ENCODE data around the gene PTPN13.

The PTPN13 gene

DNA sequence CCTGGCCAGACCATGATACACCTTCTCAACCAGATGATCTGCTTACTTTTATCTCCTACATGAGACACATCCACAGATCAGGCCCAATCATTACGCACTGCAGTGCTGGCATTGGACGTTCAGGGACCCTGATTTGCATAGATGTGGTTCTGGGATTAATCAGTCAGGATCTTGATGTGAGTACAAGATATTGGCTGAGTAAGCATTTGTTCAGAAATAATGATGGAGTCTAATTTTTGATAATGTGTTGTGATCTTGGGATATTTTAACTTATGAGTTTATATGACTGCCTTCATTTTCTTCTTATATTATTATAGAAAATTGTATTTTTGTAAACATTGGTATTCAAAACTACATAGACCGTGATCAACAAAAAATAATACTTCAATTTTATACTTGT lies 215.7 kb downstream of the PTPN13 start:
- no peaks in the 10 kb centered on the region for H3K4me1 ChIP-seq (ENCODE audit: low read depth, poor library complexity, severe bottlenecking)
- H3K4me3 ChIP-seq (IDR thresholded peaks at IDR 0.05; ENCODE audit: insufficient read depth, low read depth, low read length), result no peak overlapping the region
- H2AFZ ChIP-seq (ENCODE audit: low read depth), result no peak overlapping the region
- no peak overlapping the region for H3K4me2 ChIP-seq
- H3K27ac ChIP-seq, result no peak overlapping the region
- no peaks in the 10 kb centered on the region for H3K27me3 ChIP-seq (ENCODE audit: insufficient read depth, low read depth)
- H3K36me3 ChIP-seq (ENCODE audit: insufficient read depth), result peaks cover 3% of the 10 kb centered on the region; the same call in 1 of the 2 replicates
- no peaks in the 10 kb centered on the region for H4K20me1 ChIP-seq (ENCODE audit: insufficient read depth)
- H3K79me2 ChIP-seq (ENCODE audit: insufficient read depth, low read depth), result no peaks in the 10 kb centered on the region
- no peak for TF ChIP-seq CTCF (conservative IDR thresholded peaks at IDR 0.05; ENCODE audit: low read depth, low read length)
- no peak overlapping the region for H3K9ac ChIP-seq

- no peak overlapping the region for H3K4me3 ChIP-seq (IDR thresholded peaks at IDR 0.05; ENCODE audit: insufficient read depth, low read depth, low read length)
- H4K20me1 ChIP-seq (ENCODE audit: insufficient read depth), result no peaks in the 10 kb centered on the region
- H3K4me1 ChIP-seq (ENCODE audit: low read depth, poor library complexity, severe bottlenecking), result no peaks in the 10 kb centered on the region
- no peak overlapping the region for H2AFZ ChIP-seq (ENCODE audit: low read depth)
- no peaks in the 10 kb centered on the region for H3K79me2 ChIP-seq (ENCODE audit: insufficient read depth, low read depth)
- no peak for TF ChIP-seq CTCF (conservative IDR thresholded peaks at IDR 0.05; ENCODE audit: low read depth, low read length)
- no peak overlapping the region for H3K27ac ChIP-seq
- no peaks in the 10 kb centered on the region for H3K27me3 ChIP-seq (ENCODE audit: insufficient read depth, low read depth)
- H3K4me2 ChIP-seq, result no peak overlapping the region
- peaks cover 3% of the 10 kb centered on the region; the same call in 1 of the 2 replicates for H3K36me3 ChIP-seq (ENCODE audit: insufficient read depth)
- H3K9ac ChIP-seq, result no peak overlapping the region
These were observed 216.7 kb downstream of the PTPN13 start for GRCh38 chr4:86810847-86811246.

DNA sequence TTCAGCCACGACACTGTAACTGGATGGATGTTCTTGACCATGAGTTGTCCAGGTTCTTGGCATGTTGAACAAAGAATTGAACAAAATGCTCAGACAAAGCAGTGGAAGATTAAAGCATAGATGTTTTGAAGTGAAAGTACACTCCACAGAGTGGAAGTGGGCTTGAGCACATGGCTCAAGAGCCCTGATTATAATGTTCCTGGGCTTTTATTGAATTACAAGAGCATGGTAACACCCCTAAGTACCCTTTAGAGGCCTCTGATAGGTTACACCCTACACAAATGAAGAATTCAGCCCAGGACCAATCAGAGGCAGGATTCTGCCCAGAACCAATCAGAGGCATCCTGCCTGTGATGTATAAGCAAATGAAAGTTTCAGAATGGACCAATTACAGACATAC lies 221.5 kb downstream of the PTPN13 start:
- Histone ChIP-seq H3K27ac (no peak overlapping the region), H3K79me2 (ENCODE audit: insufficient read depth, low read depth) (no peaks in the 10 kb centered on the region), H3K4me2 (no peak overlapping the region), H3K9ac (no peak overlapping the region), H3K4me1 (ENCODE audit: low read depth, poor library complexity, severe bottlenecking) (no peaks in the 10 kb centered on the region), H4K20me1 (ENCODE audit: insufficient read depth) (no peaks in the 10 kb centered on the region), H3K27me3 (ENCODE audit: insufficient read depth, low read depth) (no peaks in the 10 kb centered on the region), H3K4me3 (IDR thresholded peaks at IDR 0.05; ENCODE audit: insufficient read depth, low read depth, low read length) (no peak overlapping the region), H2AFZ (ENCODE audit: low read depth) (no peak overlapping the region), H3K36me3 (ENCODE audit: insufficient read depth) (peaks cover 3% of the 10 kb centered on the region; the same call in 1 of the 2 replicates)
- TF ChIP-seq CTCF (conservative IDR thresholded peaks at IDR 0.05; ENCODE audit: low read depth, low read length), result no peak

DNA sequence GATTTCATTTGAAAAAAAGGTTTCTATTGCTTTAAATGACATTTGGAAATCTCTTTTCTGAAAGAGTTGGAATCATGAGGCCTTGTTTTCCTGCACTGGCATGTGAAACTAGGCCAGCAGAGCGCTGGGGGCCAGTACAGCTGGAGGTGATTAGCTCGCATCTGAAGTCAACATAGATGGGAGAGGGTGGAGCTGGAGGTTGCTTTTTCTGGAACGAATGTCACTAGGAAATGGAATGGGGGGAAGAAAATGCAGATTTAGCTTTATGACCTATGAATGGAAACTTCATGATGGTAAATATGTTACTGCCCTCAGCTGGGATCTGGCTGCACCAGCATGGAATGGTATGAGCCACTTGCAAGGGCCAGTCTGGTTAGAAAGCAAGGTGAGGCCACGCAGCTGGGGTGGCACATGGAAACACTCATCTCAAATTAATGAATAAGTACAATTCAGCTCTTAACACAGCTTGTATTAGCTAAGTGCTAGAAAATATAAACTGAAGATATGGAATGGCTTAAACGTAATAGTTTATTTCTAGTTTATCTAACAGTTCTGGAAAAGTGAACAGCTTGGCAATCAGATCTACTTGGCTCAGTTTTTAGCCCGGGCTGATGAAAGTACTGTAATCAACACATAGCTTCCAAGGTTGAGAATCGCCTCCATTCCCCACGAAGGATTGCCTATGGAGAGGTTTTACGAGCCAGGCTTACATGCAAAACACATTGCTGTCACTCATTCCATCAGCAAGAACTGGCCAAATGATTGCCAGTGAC lies 222.6 kb downstream of the PTPN13 start:
- Histone ChIP-seq H3K9ac (no peak overlapping the region), H4K20me1 (ENCODE audit: insufficient read depth) (no peaks in the 10 kb centered on the region), H3K27ac (no peak overlapping the region), H3K4me3 (IDR thresholded peaks at IDR 0.05; ENCODE audit: insufficient read depth, low read depth, low read length) (no peak overlapping the region), H2AFZ (ENCODE audit: low read depth) (no peak overlapping the region), H3K4me1 (ENCODE audit: low read depth, poor library complexity, severe bottlenecking) (no peaks in the 10 kb centered on the region), H3K79me2 (ENCODE audit: insufficient read depth, low read depth) (no peaks in the 10 kb centered on the region), H3K36me3 (ENCODE audit: insufficient read depth) (no peaks in the 10 kb centered on the region; the same call in 1 of the 2 replicates), H3K27me3 (ENCODE audit: insufficient read depth, low read depth) (no peaks in the 10 kb centered on the region), H3K4me2 (no peak overlapping the region)
- no peak for TF ChIP-seq CTCF (conservative IDR thresholded peaks at IDR 0.05; ENCODE audit: low read depth, low read length)
